K562 (cell line): ENCODE results near the gene WNT16. TPM values are rescaled to one million over a fixed set of nuclear protein-coding genes. Genes with fewer than 3 reads are reported as not detected.

Source experiments
- ATAC-seq: fragments of 200-7000 bp; cut with Tn5 transposase; 3 replicates; pipeline ENCODE4 v1.9.1; 2020; ENCODE audit warnings: moderate library complexity
- BruUV-seq: library from RNA; stranded (reverse); fragments of 400-500 nt; replicated peaks from 2 replicates; lab custom pipeline; 2021; lab: Mats Ljungman, UMichigan
- CTCF ChIA-PET: fragments of 300-600 bp; formaldehyde crosslinking; extraction: SDS; loops from one replicate; lab custom pipeline; 2021; ENCODE audit warnings: low intra/inter-chr PET ratio; lab: Yijun Ruan, JAX
- POLR2A ChIA-PET: fragments of 300-600, 350-650 bp; sonication (Branson Sonifier 250); formaldehyde crosslinking; extraction: SDS; loops from one replicate; lab custom pipeline; 2021; ENCODE audit warnings: antibody characterized with exemption, inconsistent platforms; lab: Yijun Ruan, JAX
- DNase-seq, 4 experiments: peaks; one replicate each; pipeline versions ENCODE4 v3.0.0 to v3.0.0-alpha.2; 2011 to 2018; ENCODE audit warnings: low spot score in 3 of 4, mixed read lengths in 3 of 4; ENCODE audit errors: extremely low read depth in 1 of 4
- FAIRE-seq: peaks from 2 replicates; lab custom pipeline; 2011; peaks lifted over from hg19 to GRCh38; lab: Jason Lieb, UNC
- H2AFZ ChIP-seq: 2 replicates; pipeline ENCODE4 v1.6.0; 2011; ENCODE audit warnings: low read depth, low read length, control low read depth, inconsistent platforms
- H3K27ac ChIP-seq: fragments of 200-600 bp; 3 replicates; pipeline ENCODE4 v1.8.0; 2011; ENCODE audit warnings: low read depth, mild to moderate bottlenecking, control low read depth, inconsistent platforms, low read length, moderate library complexity, mixed read lengths; ENCODE audit errors: extremely low read depth
- H3K27me3 ChIP-seq, 2 experiments: fragments of 300-600 bp in 1 of 2; 2 replicates in 1 of 2; 3 replicates in 1 of 2; pipeline versions ENCODE4 v1.6.0 to v1.8.0; 2011; ENCODE audit warnings: inconsistent platforms in 2 of 2, low read length in 2 of 2, mild to moderate bottlenecking in 1 of 2, mixed read lengths in 1 of 2, moderate library complexity in 1 of 2; ENCODE audit not compliant: control insufficient read depth in 2 of 2, insufficient read depth in 2 of 2
- H3K36me3 ChIP-seq: fragments of 300-600 bp; 3 replicates; pipeline ENCODE4 v1.8.0; 2011; ENCODE audit warnings: mild to moderate bottlenecking, low read length, inconsistent platforms; ENCODE audit not compliant: control insufficient read depth, insufficient read depth
- H3K4me1 ChIP-seq, 2 experiments: fragments of 200-600 bp in 1 of 2; replicated peaks in 1 of 2; 2 replicates in 1 of 2; 3 replicates in 1 of 2; pipeline versions ENCODE4 v1.5.1 to v1.8.0; 2011; ENCODE audit warnings: inconsistent platforms in 2 of 2, low read length in 2 of 2, mild to moderate bottlenecking in 1 of 2, mixed read lengths in 1 of 2, moderate library complexity in 1 of 2; ENCODE audit not compliant: control insufficient read depth in 2 of 2, insufficient read depth in 2 of 2
- H3K4me2 ChIP-seq: 2 replicates; pipeline ENCODE4 v1.6.1; 2011; ENCODE audit warnings: low read length, control low read depth, inconsistent platforms, mixed read lengths; ENCODE audit not compliant: insufficient read depth
- H3K4me3 ChIP-seq: fragments of 200-600 bp; sonication (generic), shearing (Covaris generic); 2 replicates; pipeline ENCODE4 v1.5.1; 2016; ENCODE audit warnings: control low read depth, inconsistent platforms
- H3K79me2 ChIP-seq: fragments of 200-600 bp; 3 replicates; pipeline ENCODE4 v1.8.0; 2011; ENCODE audit warnings: low read length, inconsistent platforms; ENCODE audit not compliant: control insufficient read depth, insufficient read depth
- H3K9ac ChIP-seq, 2 experiments: 2 replicates each; pipeline versions ENCODE4 v1.6.0 to v1.6.1; 2011; ENCODE audit warnings: low read depth in 2 of 2, low read length in 2 of 2, control low read depth in 1 of 2, inconsistent platforms in 1 of 2, mild to moderate bottlenecking in 1 of 2, mixed read lengths in 1 of 2; ENCODE audit not compliant: insufficient read depth in 1 of 2
- H3K9me1 ChIP-seq: one replicate; pipeline ENCODE4 v1.6.0; 2011; ENCODE audit warnings: inconsistent platforms, mild to moderate bottlenecking, low read length, moderate library complexity; ENCODE audit not compliant: control insufficient read depth, insufficient read depth
- H3K9me3 ChIP-seq: replicated peaks from 2 replicates; pipeline ENCODE4 v1.5.1; 2011; ENCODE audit warnings: low read depth, low read length, inconsistent platforms; ENCODE audit not compliant: control insufficient read depth, insufficient read depth
- H4K20me1 ChIP-seq: replicated peaks from 2 replicates; pipeline ENCODE4 v1.6.1; 2011; ENCODE audit warnings: low read length, inconsistent platforms, mixed read lengths; ENCODE audit not compliant: control insufficient read depth, insufficient read depth
- ARNT ChIP-seq, 2 experiments: fragments of 450-650 bp; IDR thresholded peaks; 2 replicates each; pipeline ENCODE4 v1.6.1; 2016; ENCODE audit warnings: mild to moderate bottlenecking in 1 of 2
- BHLHE40 ChIP-seq: IDR thresholded peaks from 2 replicates; pipeline ENCODE4 v1.6.1; 2011; ENCODE audit warnings: low read length, improper control_type of control experiment
- CBFA2T3 ChIP-seq: fragments of 450-650 bp; IDR thresholded peaks from 2 replicates; pipeline ENCODE4 v1.6.1; 2017
- KAT2B ChIP-seq: IDR thresholded peaks from one replicate; pipeline ENCODE4 v1.6.1; 2012; ENCODE audit warnings: low read depth, mild to moderate bottlenecking, control low read depth, inconsistent platforms, low read length, moderate library complexity
- KDM1A ChIP-seq, 2 experiments: fragments of 450-650 bp; IDR thresholded peaks; 2 replicates each; pipeline ENCODE4 v1.6.1; 2016; ENCODE audit warnings: mild to moderate bottlenecking in 2 of 2
- MBD1 ChIP-seq: fragments of 250-450 bp; sonication (Bioruptor Pico); IDR thresholded peaks from 2 replicates; pipeline ENCODE4 v1.8.0; 2022; ENCODE audit warnings: inconsistent platforms
- MEIS2 ChIP-seq: fragments of 450-650 bp; IDR thresholded peaks from 2 replicates; pipeline ENCODE4 v1.6.1; 2014; ENCODE audit warnings: mild to moderate bottlenecking; ENCODE audit not compliant: partially characterized antibody
- RBBP5 ChIP-seq: fragments of 200-600 bp; sonication (generic); IDR thresholded peaks from 2 replicates; pipeline ENCODE4 v1.6.1; 2012; ENCODE audit warnings: borderline replicate concordance, mild to moderate bottlenecking, low read length, control low read depth, inconsistent platforms; ENCODE audit not compliant: insufficient read depth, poor library complexity, severe bottlenecking
- RCOR1 ChIP-seq, 2 experiments: IDR thresholded peaks; 2 replicates each; pipeline ENCODE4 v1.6.1; 2012; ENCODE audit warnings: low read depth in 2 of 2, low read length in 2 of 2, borderline replicate concordance in 1 of 2, improper control_type of control experiment in 1 of 2
- SMAD4 ChIP-seq: fragments of 250-450 bp; sonication (Bioruptor Pico); conservative IDR thresholded peaks from 2 replicates; pipeline ENCODE4 v1.8.0; 2021; ENCODE audit warnings: inconsistent platforms, mild to moderate bottlenecking, moderate library complexity
- SMARCA4 ChIP-seq: fragments of 450-650 bp; IDR thresholded peaks from 2 replicates; pipeline ENCODE4 v1.6.1; 2016
- SRSF1 ChIP-seq: fragments of 200-400 bp; formaldehyde crosslinking; IDR thresholded peaks from 2 replicates; pipeline ENCODE4 v1.6.1; 2017; ENCODE audit warnings: mild to moderate bottlenecking, low read depth, low read length, moderate library complexity
- TEAD1 ChIP-seq, 2 experiments: fragments of 450-650 bp in 1 of 2; sonication (generic) in 1 of 2; formaldehyde crosslinking; IDR thresholded peaks; 2 replicates each; pipeline versions ENCODE4 v1.4.0 to v1.8.0; 2020 to 2022; ENCODE audit warnings: mild to moderate bottlenecking in 2 of 2, missing genetic modification reagents in 1 of 2
- ZC3H8 ChIP-seq: fragments of 450-650 bp; IDR thresholded peaks from 2 replicates; pipeline ENCODE4 v1.6.1; 2017
- ZNF134 ChIP-seq: fragments of 250-450 bp; sonication (Bioruptor Pico); conservative IDR thresholded peaks from 2 replicates; pipeline ENCODE4 v1.4.0; 2020
- ZNF311 ChIP-seq: fragments of 250-450 bp; sonication (Bioruptor Pico); IDR thresholded peaks from 2 replicates; pipeline ENCODE4 v1.4.0; 2020; ENCODE audit warnings: mild to moderate bottlenecking, moderate library complexity
- WGBS: fragments of 100-300 bp; shearing (Covaris generic); methylation state at CpG from one replicate; pipeline ENCODE4 v1.1.6; 2016; ENCODE audit warnings: low coverage, mixed read lengths; ENCODE audit not compliant: insufficient coverage; ENCODE audit errors: missing lambda C conversion rate; 5-methylcytosine and 5-hydroxymethylcytosine counted together
- in situ Hi-C: fragments of 300-500 bp; cut with MboI; formaldehyde crosslinking; loops from 4 replicates; pipeline ENCODE4 v1.15.0; 2018; ENCODE audit warnings: inconsistent platforms, mixed read lengths
- intact Hi-C: fragments of 100-400 bp; cut with micrococcal nuclease; formaldehyde crosslinking; loops from 2 replicates; pipeline ENCODE4 v1.14.2; 2022
- polyA plus RNA-seq, 8 experiments: library from polyadenylated mRNA; depleted of rRNA in 4 of 8; stranded (reverse) in 5 of 8; unstranded in 3 of 8; fragments of >200 nt; fragmentation: Nextera tagmentation in 2 of 8; fragmentation: Illumina TruSeq in 1 of 8; extraction: Ambion mirVana in 2 of 8; extraction: Trizol in 1 of 8; gene quantifications; 2 replicates each; pipeline versions ENCODE4 v1.2.1 to v1.2.3, GENCODE V29; 2011 to 2014; ENCODE audit warnings: inconsistent platforms in 1 of 8, missing spikeins in 1 of 8
- total RNA-seq, 7 experiments: library from RNA; depleted of rRNA in 6 of 7; stranded (reverse); fragments of >200 nt in 6 of 7; fragmentation: Illumina TruSeq in 2 of 7; extraction: Trizol in 2 of 7; gene quantifications; 2 replicates each; pipeline versions ENCODE4 v1.2.1 to v1.2.3, GENCODE V29; 2011 to 2021; ENCODE audit warnings: low replicate concordance in 1 of 7

WNT16 gene
- total and polyA plus RNA-seq, 9 of the 15 experiments (the other 6 are each of a cell fraction or from before 2014, with no cell fraction given) = 0.06 to 0.07 TPM; not detected in 7

GRCh38 chr7:121323515-121324302 lies 5.1 kb upstream of the WNT16 start:
- peak; percentile 19 for ATAC-seq
- Histone ChIP-seq H3K4me2 (no peak overlapping the region), H4K20me1 (no peaks in the 10 kb centered on the region; the same call in 1 of the 2 replicates), H3K79me2 (no peaks in the 10 kb centered on the region), H3K36me3 (no peaks in the 10 kb centered on the region), H3K9me1 (no peaks in the 10 kb centered on the region), H2AFZ (no peak overlapping the region), H3K9me3 (no peaks in the 10 kb centered on the region), H3K27ac (no peak overlapping the region), H3K9ac (no peak overlapping the region), H3K27me3 (peaks cover 19% of the 10 kb centered on the region in 2 experiments; a peak in 4 of 5 replicates), H3K4me1 (peaks cover 0 to 2% of the 10 kb centered on the region in 2 experiments; a peak in 1 of 5 replicates), H3K4me3 (no peak overlapping the region)
- BruUV-seq = no TSS peak
- in situ Hi-C loops = no loop called here
- no peak for FAIRE-seq
- ChIA-PET POLR2A (interaction anchor here (0.7 to 1.5 kb wide), 3 partner anchors 13 to 18 kb away, joined by 3 to 9 read pairs (median 4); no protein-coding TSS in a partner anchor), CTCF (no interaction called here)
- TF ChIP-seq KDM1A (IDR thresholded peaks at IDR 0.05) (peak; percentile 11 to 52; a peak in 2 of 4 replicates), MBD1 (CRISPR knock-in tag) (no peak), ZNF311 (no peak), ZNF134 (CRISPR knock-in tag) (no peak), BHLHE40 (no peak), RCOR1 (IDR thresholded peaks at IDR 0.05; ENCODE audit: borderline replicate concordance in 1 of 2, low read depth in 2 of 2, low read length in 2 of 2) (peak in 1 of 2 experiments; percentile 68; a peak in 2 of 4 replicates), SMARCA4 (no peak), ARNT (IDR thresholded peaks at IDR 0.05) (no peak), SMAD4 (CRISPR knock-in tag) (0 out of 2 replicates have a peak, but pooled peaks have one; percentile 23), RBBP5 (no peak), TEAD1 (CRISPR knock-in tag; IDR thresholded peaks at IDR 0.05) (no peak), SRSF1 (no peak), CBFA2T3 (0 out of 2 replicates have a peak, but pooled peaks have one; percentile 7), ZC3H8 (no peak), KAT2B (no peak), MEIS2 (peak; percentile 36)
- no peak for DNase-seq
- intact Hi-C loops = no loop called here
- WGBS = under 1% methylated on average over 5 of the region's 5 CpGs
